K562 (cell line): ENCODE results near the gene TMEM63A. TPM values are rescaled to one million over a fixed set of nuclear protein-coding genes. Genes with fewer than 3 reads are reported as not detected.

Experiments used
- ASH1L ChIP-seq: fragments of 450-650 bp; IDR thresholded peaks from 2 replicates; pipeline ENCODE4 v1.6.1; 2018; ENCODE audit warnings: borderline replicate concordance, mild to moderate bottlenecking, low read depth; ENCODE audit not compliant: partially characterized antibody
- FOSL1 ChIP-seq: fragments of 200-800 bp; sonication (Bioruptor generic); conservative IDR thresholded peaks from 2 replicates; pipeline ENCODE4 v1.6.1; 2016; ENCODE audit warnings: missing genetic modification characterization, missing compliant biosample characterization
- KAT8 ChIP-seq: fragments of 450-650 bp; IDR thresholded peaks from 2 replicates; pipeline ENCODE4 v1.6.1; 2016; ENCODE audit warnings: low read depth, mild to moderate bottlenecking
- MAFG ChIP-seq: fragments of 450-650 bp; conservative IDR thresholded peaks from 2 replicates; pipeline ENCODE4 v1.6.1; 2016; ENCODE audit warnings: missing genetic modification characterization, missing compliant biosample characterization
- POLR3A ChIP-seq: IDR thresholded peaks from 2 replicates; pipeline ENCODE4 v1.6.1; 2011; ENCODE audit warnings: borderline replicate concordance, mild to moderate bottlenecking, moderate library complexity; ENCODE audit not compliant: insufficient read length, insufficient read depth; ENCODE audit errors: extremely low read depth
- RAD51 ChIP-seq: fragments of 450-650 bp; IDR thresholded peaks from 2 replicates; pipeline ENCODE4 v1.7.1; 2016; ENCODE audit warnings: low read depth, mild to moderate bottlenecking, borderline replicate concordance
- RBM14 ChIP-seq: fragments of 200-400 bp; formaldehyde crosslinking; IDR thresholded peaks from 2 replicates; pipeline ENCODE4 v1.6.1; 2018; ENCODE audit warnings: low read depth, mild to moderate bottlenecking, low read length, moderate library complexity, borderline replicate concordance; ENCODE audit not compliant: insufficient read depth
- RUNX1 ChIP-seq: sonication (generic); IDR thresholded peaks from 2 replicates; pipeline ENCODE4 v1.6.1; 2016; ENCODE audit warnings: antibody characterized with exemption, low read depth
- SIN3B ChIP-seq: fragments of 450-650 bp; IDR thresholded peaks from 2 replicates; pipeline ENCODE4 v1.6.1; 2017; ENCODE audit warnings: low read depth, mild to moderate bottlenecking, moderate library complexity
- SMC3 ChIP-seq: conservative IDR thresholded peaks from 2 replicates; pipeline ENCODE4 v1.6.1; 2011; ENCODE audit warnings: low read depth, low read length, improper control_type of control experiment; ENCODE audit not compliant: insufficient read depth
- TAF9B ChIP-seq: fragments of 450-650 bp; IDR thresholded peaks from 2 replicates; pipeline ENCODE4 v1.6.1; 2018; ENCODE audit warnings: mild to moderate bottlenecking; ENCODE audit not compliant: partially characterized antibody
- TOE1 ChIP-seq, 2 experiments: fragments of 450-650 bp in 1 of 2; sonication (generic) in 1 of 2; formaldehyde crosslinking in 1 of 2; IDR thresholded peaks; 2 replicates each; pipeline versions ENCODE4 v1.7.1 to v1.8.0; 2016 to 2022; ENCODE audit warnings: borderline replicate concordance in 2 of 2, mild to moderate bottlenecking in 2 of 2, antibody characterized with exemption in 1 of 2, inconsistent platforms in 1 of 2, low read depth in 1 of 2, missing genetic modification reagents in 1 of 2, moderate library complexity in 1 of 2
- ZFX ChIP-seq: sonication (generic); formaldehyde crosslinking; IDR thresholded peaks from 2 replicates; pipeline ENCODE4 v1.8.0; 2022; ENCODE audit warnings: mild to moderate bottlenecking, missing genetic modification reagents, moderate library complexity
- ZKSCAN8 ChIP-seq: fragments of 200-800 bp; sonication (Bioruptor generic); IDR thresholded peaks from 2 replicates; pipeline ENCODE4 v1.6.1; 2016; ENCODE audit warnings: missing genetic modification characterization, missing compliant biosample characterization
- ZNF133 ChIP-seq: fragments of 250-450 bp; sonication (Bioruptor Pico); IDR thresholded peaks from 2 replicates; pipeline ENCODE4 v1.4.0; 2020; ENCODE audit warnings: mild to moderate bottlenecking
- ZNF584 ChIP-seq: fragments of 200-800 bp; sonication (Bioruptor generic); IDR thresholded peaks from 2 replicates; pipeline ENCODE4 v1.6.1; 2016; ENCODE audit warnings: low read depth, mild to moderate bottlenecking, missing genetic modification characterization, missing compliant biosample characterization
- polyA plus RNA-seq, 8 experiments: library from polyadenylated mRNA; depleted of rRNA in 4 of 8; stranded (reverse) in 5 of 8; unstranded in 3 of 8; fragments of >200 nt; fragmentation: Nextera tagmentation in 2 of 8; fragmentation: Illumina TruSeq in 1 of 8; extraction: Ambion mirVana in 2 of 8; extraction: Trizol in 1 of 8; gene quantifications; 2 replicates each; pipeline versions ENCODE4 v1.2.1 to v1.2.3, GENCODE V29; 2011 to 2014; ENCODE audit warnings: inconsistent platforms in 1 of 8, missing spikeins in 1 of 8
- total RNA-seq, 7 experiments: library from RNA; depleted of rRNA in 6 of 7; stranded (reverse); fragments of >200 nt in 6 of 7; fragmentation: Illumina TruSeq in 2 of 7; extraction: Trizol in 2 of 7; gene quantifications; 2 replicates each; pipeline versions ENCODE4 v1.2.1 to v1.2.3, GENCODE V29; 2011 to 2021; ENCODE audit warnings: low replicate concordance in 1 of 7
- TF ChIP-seq, protein P1 (sequence below): fragments of 450-650 bp; IDR thresholded peaks from 2 replicates; pipeline ENCODE4 v1.6.1; 2017; ENCODE audit warnings: antibody characterized with exemption, mild to moderate bottlenecking
- TF ChIP-seq, protein P2 (sequence below): fragments of 250-450 bp; sonication (Bioruptor Pico); IDR thresholded peaks from 2 replicates; pipeline ENCODE4 v1.4.0; 2020

TMEM63A gene
- total and polyA plus RNA-seq, 9 of the 15 experiments (the other 6 are each of a cell fraction or from before 2014, with no cell fraction given), result 2.0 to 54.6 (median 17.5) TPM

DNA sequence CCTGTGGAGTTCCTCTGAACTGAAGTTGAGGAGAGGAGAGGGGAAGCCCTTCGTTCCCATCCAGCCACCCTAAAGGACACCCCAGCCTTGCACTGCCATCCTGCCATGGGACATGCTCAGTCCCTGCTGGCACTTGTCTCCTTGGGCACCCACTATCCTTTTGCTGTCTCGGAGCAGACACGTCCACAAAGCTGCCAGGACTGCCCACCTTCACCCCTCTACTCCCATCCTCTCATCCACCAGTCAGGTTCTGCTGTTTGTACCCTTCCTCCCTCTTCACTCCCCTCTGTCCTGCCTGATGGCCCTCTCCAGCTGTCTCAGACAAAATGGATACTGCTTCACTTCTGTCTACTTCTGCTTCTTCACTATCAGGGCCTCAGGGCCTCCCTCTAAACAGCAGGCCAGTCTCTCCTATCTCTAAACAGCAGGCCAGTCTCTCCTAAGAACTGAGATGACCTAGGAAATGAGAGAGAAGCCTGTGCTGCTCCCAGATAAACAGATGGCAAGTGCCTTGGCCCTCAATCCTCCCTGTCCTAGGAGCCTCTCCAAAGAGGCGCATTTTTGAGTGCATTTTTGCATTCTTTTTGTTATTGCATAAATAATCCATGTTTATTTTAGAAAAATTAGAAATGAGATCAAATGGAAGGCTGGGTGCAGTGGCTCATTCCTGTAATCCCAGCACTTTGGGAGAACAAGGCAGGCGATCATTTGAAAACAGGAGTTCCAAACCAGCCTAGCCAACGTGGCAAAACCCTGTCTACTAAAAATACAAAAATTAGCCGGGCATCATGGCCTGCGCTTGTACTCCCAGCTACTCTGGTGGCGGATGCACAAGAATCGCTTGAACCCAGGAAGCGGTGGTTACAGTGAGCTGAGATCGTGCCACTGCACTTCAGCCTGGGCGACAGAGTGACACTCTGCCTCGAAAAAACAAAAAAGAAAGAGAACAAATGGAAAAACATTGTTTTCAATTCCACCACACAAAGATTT lies 46.3 kb upstream of the TMEM63A start (continued):
- TF ChIP-seq, protein P1, sequence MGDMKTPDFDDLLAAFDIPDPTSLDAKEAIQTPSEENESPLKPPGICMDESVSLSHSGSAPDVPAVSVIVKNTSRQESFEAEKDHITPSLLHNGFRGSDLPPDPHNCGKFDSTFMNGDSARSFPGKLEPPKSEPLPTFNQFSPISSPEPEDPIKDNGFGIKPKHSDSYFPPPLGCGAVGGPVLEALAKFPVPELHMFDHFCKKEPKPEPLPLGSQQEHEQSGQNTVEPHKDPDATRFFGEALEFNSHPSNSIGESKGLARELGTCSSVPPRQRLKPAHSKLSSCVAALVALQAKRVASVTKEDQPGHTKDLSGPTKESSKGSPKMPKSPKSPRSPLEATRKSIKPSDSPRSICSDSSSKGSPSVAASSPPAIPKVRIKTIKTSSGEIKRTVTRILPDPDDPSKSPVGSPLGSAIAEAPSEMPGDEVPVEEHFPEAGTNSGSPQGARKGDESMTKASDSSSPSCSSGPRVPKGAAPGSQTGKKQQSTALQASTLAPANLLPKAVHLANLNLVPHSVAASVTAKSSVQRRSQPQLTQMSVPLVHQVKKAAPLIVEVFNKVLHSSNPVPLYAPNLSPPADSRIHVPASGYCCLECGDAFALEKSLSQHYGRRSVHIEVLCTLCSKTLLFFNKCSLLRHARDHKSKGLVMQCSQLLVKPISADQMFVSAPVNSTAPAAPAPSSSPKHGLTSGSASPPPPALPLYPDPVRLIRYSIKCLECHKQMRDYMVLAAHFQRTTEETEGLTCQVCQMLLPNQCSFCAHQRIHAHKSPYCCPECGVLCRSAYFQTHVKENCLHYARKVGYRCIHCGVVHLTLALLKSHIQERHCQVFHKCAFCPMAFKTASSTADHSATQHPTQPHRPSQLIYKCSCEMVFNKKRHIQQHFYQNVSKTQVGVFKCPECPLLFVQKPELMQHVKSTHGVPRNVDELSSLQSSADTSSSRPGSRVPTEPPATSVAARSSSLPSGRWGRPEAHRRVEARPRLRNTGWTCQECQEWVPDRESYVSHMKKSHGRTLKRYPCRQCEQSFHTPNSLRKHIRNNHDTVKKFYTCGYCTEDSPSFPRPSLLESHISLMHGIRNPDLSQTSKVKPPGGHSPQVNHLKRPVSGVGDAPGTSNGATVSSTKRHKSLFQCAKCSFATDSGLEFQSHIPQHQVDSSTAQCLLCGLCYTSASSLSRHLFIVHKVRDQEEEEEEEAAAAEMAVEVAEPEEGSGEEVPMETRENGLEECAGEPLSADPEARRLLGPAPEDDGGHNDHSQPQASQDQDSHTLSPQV, result peak; percentile 99
- TF ChIP-seq SIN3B, result no peak
- TF ChIP-seq RAD51, result peak; percentile 55; the same call in 1 of the 2 replicates
- TF ChIP-seq FOSL1 (tag), result peak; percentile 74
- TF ChIP-seq TOE1 (IDR thresholded peaks at IDR 0.05; ENCODE audit: borderline replicate concordance), result peak; percentile 83; the same call in 1 of the 2 replicates
- no peak for TF ChIP-seq TOE1 (CRISPR knock-in tag; IDR thresholded peaks at IDR 0.05; ENCODE audit: borderline replicate concordance, low read depth)
- TF ChIP-seq ZNF584 (CRISPR knock-in tag), result peak; percentile 97
- peak; percentile 78 for TF ChIP-seq MAFG (tag)
- peak; percentile 92 for TF ChIP-seq KAT8
- no peak for TF ChIP-seq RBM14
- TF ChIP-seq ASH1L, result no peak
- TF ChIP-seq POLR3A, result no peak
- TF ChIP-seq SMC3, result no peak
- peak; percentile 73; the same call in 1 of the 2 replicates for TF ChIP-seq RUNX1
- TF ChIP-seq TAF9B, result peak; percentile 85
- TF ChIP-seq, protein P2, sequence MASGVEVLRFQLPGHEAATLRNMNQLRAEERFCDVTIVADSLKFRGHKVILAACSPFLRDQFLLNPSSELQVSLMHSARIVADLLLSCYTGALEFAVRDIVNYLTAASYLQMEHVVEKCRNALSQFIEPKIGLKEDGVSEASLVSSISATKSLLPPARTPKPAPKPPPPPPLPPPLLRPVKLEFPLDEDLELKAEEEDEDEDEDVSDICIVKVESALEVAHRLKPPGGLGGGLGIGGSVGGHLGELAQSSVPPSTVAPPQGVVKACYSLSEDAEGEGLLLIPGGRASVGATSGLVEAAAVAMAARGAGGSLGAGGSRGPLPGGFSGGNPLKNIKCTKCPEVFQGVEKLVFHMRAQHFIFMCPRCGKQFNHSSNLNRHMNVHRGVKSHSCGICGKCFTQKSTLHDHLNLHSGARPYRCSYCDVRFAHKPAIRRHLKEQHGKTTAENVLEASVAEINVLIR (CRISPR knock-in tag), result peak; percentile 47
- peak; percentile 95 for TF ChIP-seq ZKSCAN8 (CRISPR knock-in tag)
- peak; percentile 79; the same call in 1 of the 2 replicates for TF ChIP-seq ZNF133 (CRISPR knock-in tag)
- TF ChIP-seq ZFX (CRISPR knock-in tag), result peak; percentile 96
